Liver (tissue), 3 donors: Measurements from ENCODE around the gene RGS3.

ENCODE experiments used
- ATF3 ChIP-seq: IDR thresholded peaks from 2 replicates; pipeline ENCODE4 v1.6.1; 2016; ENCODE audit warnings: antibody characterized with exemption
- CTCF ChIP-seq: fragments of 150-350 bp; IDR thresholded peaks from 2 replicates; pipeline ENCODE4 v1.5.1; 2017; ENCODE audit warnings: improper control_type of control experiment, low read depth, low read length; ENCODE audit not compliant: missing input control
- REST ChIP-seq: IDR thresholded peaks from 2 replicates; pipeline ENCODE4 v1.6.1; 2016; ENCODE audit warnings: antibody characterized with exemption, mild to moderate bottlenecking
- donor health status: healthy.
- donor health status: healthy.

- no peak for TF ChIP-seq ATF3
- TF ChIP-seq REST, result no peak
- no peak for TF ChIP-seq CTCF
Measured at GRCh38 chr9:113503613-113504211, 40.2 kb downstream of the RGS3 start.
